GM23338 (cell line): ENCODE measurements around the gene PELI1. TPM values are rescaled to one million over a fixed set of nuclear protein-coding genes. Genes with fewer than 3 reads are reported as not detected.

Experiments
- ATAC-seq: fragments of 200-7000 bp; cut with Tn5 transposase; 3 replicates; pipeline ENCODE4 v1.9.1; 2020
- DNase-seq: peaks from one replicate; pipeline ENCODE4 v3.0.0-alpha.2; 2015; ENCODE audit warnings: low spot score
- H2AFZ ChIP-seq: fragments of 200-600 bp; sonication (generic); 2 replicates; pipeline ENCODE4 v1.8.0; 2016; ENCODE audit warnings: antibody characterized with exemption, mild to moderate bottlenecking, moderate library complexity
- H3F3A ChIP-seq: fragments of 200-600 bp; sonication (generic); replicated peaks from 2 replicates; pipeline ENCODE4 v1.8.0; 2017; ENCODE audit warnings: antibody characterized with exemption, mixed run types, low read depth
- H3K27ac ChIP-seq: fragments of 200-600 bp; sonication (generic); 2 replicates; pipeline ENCODE4 v1.6.1; 2016; ENCODE audit warnings: low read depth
- H3K27me3 ChIP-seq: fragments of 200-600 bp; sonication (generic); 2 replicates; pipeline ENCODE4 v1.8.0; 2016; ENCODE audit warnings: mild to moderate bottlenecking, mixed run types, moderate library complexity; ENCODE audit not compliant: insufficient read depth
- H3K36me3 ChIP-seq: fragments of 200-600 bp; sonication (generic); 2 replicates; pipeline ENCODE4 v1.8.0; 2016; ENCODE audit warnings: mild to moderate bottlenecking; ENCODE audit not compliant: insufficient read depth
- H3K4me1 ChIP-seq: fragments of 200-600 bp; sonication (generic); 2 replicates; pipeline ENCODE4 v1.8.0; 2016; ENCODE audit warnings: mild to moderate bottlenecking, moderate library complexity; ENCODE audit not compliant: insufficient read depth
- H3K4me2 ChIP-seq: fragments of 200-600 bp; sonication (generic); 2 replicates; pipeline ENCODE4 v1.7.1; 2017; ENCODE audit warnings: mixed run types
- H3K4me3 ChIP-seq: fragments of 200-600 bp; sonication (generic); 2 replicates; pipeline ENCODE4 v1.6.1; 2016; ENCODE audit warnings: mixed run types
- H3K79me2 ChIP-seq: fragments of 200-600 bp; sonication (generic); replicated peaks from 2 replicates; pipeline ENCODE4 v1.8.0; 2017; ENCODE audit warnings: mild to moderate bottlenecking; ENCODE audit not compliant: insufficient read depth
- H3K9me2 ChIP-seq: fragments of 200-600 bp; sonication (generic); 2 replicates; pipeline ENCODE4 v1.8.0; 2017; ENCODE audit not compliant: insufficient read depth
- H4K20me1 ChIP-seq: fragments of 200-600 bp; sonication (generic); replicated peaks from 2 replicates; pipeline ENCODE4 v1.8.0; 2017; ENCODE audit warnings: mild to moderate bottlenecking; ENCODE audit not compliant: insufficient read depth
- H3K27ac Mint-ChIP-seq: 2 replicates; pipeline ENCODE4 v1.8.0; 2020; ENCODE audit warnings: inconsistent platforms, mild to moderate bottlenecking, moderate library complexity, mixed read lengths
- H3K27me3 Mint-ChIP-seq: 3 replicates; pipeline ENCODE4 v1.8.0; 2022; ENCODE audit warnings: low read depth, mild to moderate bottlenecking, moderate library complexity, mixed read lengths, inconsistent platforms; ENCODE audit not compliant: insufficient read depth, poor library complexity
- H3K36me3 Mint-ChIP-seq: 3 replicates; pipeline ENCODE4 v1.8.0; 2021; ENCODE audit warnings: low read depth, mild to moderate bottlenecking, inconsistent platforms, moderate library complexity, mixed read lengths
- H3K4me1 Mint-ChIP-seq: 3 replicates; pipeline ENCODE4 v1.8.0; 2020; ENCODE audit warnings: mild to moderate bottlenecking, inconsistent platforms, mixed read lengths
- H3K4me3 Mint-ChIP-seq: 3 replicates; pipeline ENCODE4 v1.8.0; 2021; ENCODE audit warnings: moderate library complexity, mild to moderate bottlenecking, inconsistent platforms, mixed read lengths
- H3K9me3 Mint-ChIP-seq: 3 replicates; pipeline ENCODE4 v1.8.0; 2020; ENCODE audit warnings: moderate library complexity, mild to moderate bottlenecking, inconsistent platforms, mixed read lengths
- CREB1 ChIP-seq: fragments of 250-450 bp; sonication (Bioruptor Pico); IDR thresholded peaks from 2 replicates; pipeline ENCODE4 v1.5.0; 2020; ENCODE audit warnings: low read depth, mild to moderate bottlenecking, moderate library complexity
- CTCF ChIP-seq, 2 experiments: fragments of 200-600 bp in 1 of 2; sonication (generic) in 1 of 2; conservative IDR thresholded peaks; 2 replicates each; pipeline versions ENCODE4 v1.5.1 to v1.6.1; 2016 to 2017; ENCODE audit warnings: antibody characterized with exemption in 2 of 2, low read depth in 2 of 2, mild to moderate bottlenecking in 2 of 2, moderate library complexity in 1 of 2
- EZH2 ChIP-seq: fragments of 200-600 bp; sonication (generic); IDR thresholded peaks from one replicate; pipeline ENCODE4 v1.8.0; 2017; ENCODE audit warnings: antibody characterized with exemption, mild to moderate bottlenecking, low read depth; ENCODE audit not compliant: unreplicated experiment
- EZH2phosphoT487 ChIP-seq: fragments of 200-600 bp; sonication (generic); IDR thresholded peaks from one replicate; pipeline ENCODE4 v1.8.1; 2018; ENCODE audit warnings: antibody characterized with exemption; ENCODE audit not compliant: unreplicated experiment
- JUNB ChIP-seq: IDR thresholded peaks from one replicate; pipeline ENCODE4 v1.6.1; 2016; ENCODE audit warnings: antibody characterized with exemption; ENCODE audit not compliant: unreplicated experiment
- NANOG ChIP-seq: IDR thresholded peaks from 2 replicates; pipeline ENCODE4 v1.6.1; 2016; ENCODE audit warnings: antibody characterized with exemption, borderline replicate concordance
- POLR2AphosphoS5 ChIP-seq: IDR thresholded peaks from 2 replicates; pipeline ENCODE4 v1.6.1; 2016; ENCODE audit warnings: antibody characterized with exemption, low read depth
- REST ChIP-seq: IDR thresholded peaks from one replicate; pipeline ENCODE4 v1.6.1; 2018; ENCODE audit warnings: antibody characterized with exemption; ENCODE audit not compliant: unreplicated experiment
- STAT1 ChIP-seq: IDR thresholded peaks from one replicate; pipeline ENCODE4 v1.6.1; 2016; ENCODE audit warnings: antibody characterized with exemption; ENCODE audit not compliant: unreplicated experiment
- ZNF114 ChIP-seq: fragments of 250-450 bp; sonication (Bioruptor Pico); IDR thresholded peaks from 2 replicates; pipeline ENCODE4 v1.5.0; 2020; ENCODE audit warnings: mild to moderate bottlenecking, moderate library complexity
- ZNF331 ChIP-seq: fragments of 250-450 bp; sonication (Bioruptor Pico); IDR thresholded peaks from 2 replicates; pipeline ENCODE4 v1.5.0; 2020; ENCODE audit warnings: low read depth, mild to moderate bottlenecking, moderate library complexity
- polyA plus RNA-seq: library from polyadenylated mRNA; unstranded; fragments of >200 nt; fragmentation: Nextera tagmentation; extraction: Ambion mirVana; gene quantifications from 2 replicates; pipeline ENCODE4 v1.2.1, GENCODE V29; 2016
- total RNA-seq: library from RNA; depleted of rRNA; stranded (reverse); fragments of >200 nt; shearing (Covaris generic); gene quantifications from 2 replicates; pipeline ENCODE4 v1.2.3, GENCODE V29; 2014
- TF ChIP-seq, protein P1 (sequence below): fragments of 250-450 bp; sonication (Bioruptor Pico); IDR thresholded peaks from 2 replicates; pipeline ENCODE4 v1.5.0; 2020; ENCODE audit warnings: mild to moderate bottlenecking, moderate library complexity
- TF ChIP-seq, protein P2 (sequence below): IDR thresholded peaks from 2 replicates; pipeline ENCODE4 v1.6.1; 2016; ENCODE audit warnings: antibody characterized with exemption

Gene PELI1
- total and polyA plus RNA-seq, 2 experiments from 2014 or later: 32.4 to 61.8 TPM

- peaks cover 3% of the 10 kb centered on the region; the same call in 1 of the 3 replicates for H3K36me3 Mint-ChIP-seq
- H3K27ac Mint-ChIP-seq: peak overlapping the region; percentile 6
- H3K36me3 ChIP-seq: no peaks in the 10 kb centered on the region
- no peaks in the 10 kb centered on the region for H3K27me3 ChIP-seq
- H3F3A ChIP-seq: no peaks in the 10 kb centered on the region
- peak overlapping the region; percentile 20; the same call in 1 of the 2 replicates for H3K27ac ChIP-seq
- ATAC-seq: peak; percentile 71
- no peak for TF ChIP-seq NANOG
- TF ChIP-seq, protein P1, sequence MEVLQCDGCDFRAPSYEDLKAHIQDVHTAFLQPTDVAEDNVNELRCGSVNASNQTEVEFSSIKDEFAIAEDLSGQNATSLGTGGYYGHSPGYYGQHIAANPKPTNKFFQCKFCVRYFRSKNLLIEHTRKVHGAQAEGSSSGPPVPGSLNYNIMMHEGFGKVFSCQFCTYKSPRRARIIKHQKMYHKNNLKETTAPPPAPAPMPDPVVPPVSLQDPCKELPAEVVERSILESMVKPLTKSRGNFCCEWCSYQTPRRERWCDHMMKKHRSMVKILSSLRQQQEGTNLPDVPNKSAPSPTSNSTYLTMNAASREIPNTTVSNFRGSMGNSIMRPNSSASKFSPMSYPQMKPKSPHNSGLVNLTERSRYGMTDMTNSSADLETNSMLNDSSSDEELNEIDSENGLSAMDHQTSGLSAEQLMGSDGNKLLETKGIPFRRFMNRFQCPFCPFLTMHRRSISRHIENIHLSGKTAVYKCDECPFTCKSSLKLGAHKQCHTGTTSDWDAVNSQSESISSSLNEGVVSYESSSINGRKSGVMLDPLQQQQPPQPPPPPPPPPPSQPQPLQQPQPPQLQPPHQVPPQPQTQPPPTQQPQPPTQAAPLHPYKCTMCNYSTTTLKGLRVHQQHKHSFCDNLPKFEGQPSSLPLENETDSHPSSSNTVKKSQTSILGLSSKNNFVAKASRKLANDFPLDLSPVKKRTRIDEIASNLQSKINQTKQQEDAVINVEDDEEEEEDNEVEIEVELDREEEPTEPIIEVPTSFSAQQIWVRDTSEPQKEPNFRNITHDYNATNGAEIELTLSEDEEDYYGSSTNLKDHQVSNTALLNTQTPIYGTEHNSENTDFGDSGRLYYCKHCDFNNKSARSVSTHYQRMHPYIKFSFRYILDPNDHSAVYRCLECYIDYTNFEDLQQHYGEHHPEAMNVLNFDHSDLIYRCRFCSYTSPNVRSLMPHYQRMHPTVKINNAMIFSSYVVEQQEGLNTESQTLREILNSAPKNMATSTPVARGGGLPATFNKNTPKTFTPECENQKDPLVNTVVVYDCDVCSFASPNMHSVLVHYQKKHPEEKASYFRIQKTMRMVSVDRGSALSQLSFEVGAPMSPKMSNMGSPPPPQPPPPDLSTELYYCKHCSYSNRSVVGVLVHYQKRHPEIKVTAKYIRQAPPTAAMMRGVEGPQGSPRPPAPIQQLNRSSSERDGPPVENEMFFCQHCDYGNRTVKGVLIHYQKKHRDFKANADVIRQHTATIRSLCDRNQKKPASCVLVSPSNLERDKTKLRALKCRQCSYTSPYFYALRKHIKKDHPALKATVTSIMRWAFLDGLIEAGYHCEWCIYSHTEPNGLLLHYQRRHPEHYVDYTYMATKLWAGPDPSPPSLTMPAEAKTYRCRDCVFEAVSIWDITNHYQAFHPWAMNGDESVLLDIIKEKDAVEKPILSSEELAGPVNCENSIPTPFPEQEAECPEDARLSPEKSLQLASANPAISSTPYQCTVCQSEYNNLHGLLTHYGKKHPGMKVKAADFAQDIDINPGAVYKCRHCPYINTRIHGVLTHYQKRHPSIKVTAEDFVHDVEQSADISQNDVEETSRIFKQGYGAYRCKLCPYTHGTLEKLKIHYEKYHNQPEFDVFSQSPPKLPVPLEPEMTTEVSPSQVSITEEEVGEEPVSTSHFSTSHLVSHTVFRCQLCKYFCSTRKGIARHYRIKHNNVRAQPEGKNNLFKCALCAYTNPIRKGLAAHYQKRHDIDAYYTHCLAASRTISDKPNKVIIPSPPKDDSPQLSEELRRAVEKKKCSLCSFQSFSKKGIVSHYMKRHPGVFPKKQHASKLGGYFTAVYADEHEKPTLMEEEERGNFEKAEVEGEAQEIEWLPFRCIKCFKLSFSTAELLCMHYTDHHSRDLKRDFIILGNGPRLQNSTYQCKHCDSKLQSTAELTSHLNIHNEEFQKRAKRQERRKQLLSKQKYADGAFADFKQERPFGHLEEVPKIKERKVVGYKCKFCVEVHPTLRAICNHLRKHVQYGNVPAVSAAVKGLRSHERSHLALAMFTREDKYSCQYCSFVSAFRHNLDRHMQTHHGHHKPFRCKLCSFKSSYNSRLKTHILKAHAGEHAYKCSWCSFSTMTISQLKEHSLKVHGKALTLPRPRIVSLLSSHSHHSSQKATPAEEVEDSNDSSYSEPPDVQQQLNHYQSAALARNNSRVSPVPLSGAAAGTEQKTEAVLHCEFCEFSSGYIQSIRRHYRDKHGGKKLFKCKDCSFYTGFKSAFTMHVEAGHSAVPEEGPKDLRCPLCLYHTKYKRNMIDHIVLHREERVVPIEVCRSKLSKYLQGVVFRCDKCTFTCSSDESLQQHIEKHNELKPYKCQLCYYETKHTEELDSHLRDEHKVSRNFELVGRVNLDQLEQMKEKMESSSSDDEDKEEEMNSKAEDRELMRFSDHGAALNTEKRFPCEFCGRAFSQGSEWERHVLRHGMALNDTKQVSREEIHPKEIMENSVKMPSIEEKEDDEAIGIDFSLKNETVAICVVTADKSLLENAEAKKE (CRISPR knock-in tag): no peak
- TF ChIP-seq POLR2AphosphoS5: no peak
- no peak for TF ChIP-seq STAT1
- TF ChIP-seq JUNB: no peak
- no peak for TF ChIP-seq ZNF331
- no peak for TF ChIP-seq CTCF (conservative IDR thresholded peaks at IDR 0.05; ENCODE audit: low read depth in 2 of 2)
- TF ChIP-seq, protein P2, sequence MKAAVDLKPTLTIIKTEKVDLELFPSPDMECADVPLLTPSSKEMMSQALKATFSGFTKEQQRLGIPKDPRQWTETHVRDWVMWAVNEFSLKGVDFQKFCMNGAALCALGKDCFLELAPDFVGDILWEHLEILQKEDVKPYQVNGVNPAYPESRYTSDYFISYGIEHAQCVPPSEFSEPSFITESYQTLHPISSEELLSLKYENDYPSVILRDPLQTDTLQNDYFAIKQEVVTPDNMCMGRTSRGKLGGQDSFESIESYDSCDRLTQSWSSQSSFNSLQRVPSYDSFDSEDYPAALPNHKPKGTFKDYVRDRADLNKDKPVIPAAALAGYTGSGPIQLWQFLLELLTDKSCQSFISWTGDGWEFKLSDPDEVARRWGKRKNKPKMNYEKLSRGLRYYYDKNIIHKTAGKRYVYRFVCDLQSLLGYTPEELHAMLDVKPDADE: no peak
- TF ChIP-seq ZNF114 (CRISPR knock-in tag): no peak
- no peak for TF ChIP-seq EZH2
- no peak for TF ChIP-seq CREB1
- TF ChIP-seq REST: no peak
- TF ChIP-seq EZH2phosphoT487: no peak
- peak; percentile 24 for DNase-seq
- no peaks in the 10 kb centered on the region for H3K27me3 Mint-ChIP-seq
- H3K79me2 ChIP-seq: peaks cover 100% of the 10 kb centered on the region
- H2AFZ ChIP-seq: no peak overlapping the region
- H3K4me1 ChIP-seq: peaks cover 38% of the 10 kb centered on the region
- peak overlapping the region; percentile 17; the same call in 1 of the 2 replicates for H3K4me2 ChIP-seq
- H3K9me3 Mint-ChIP-seq: no peaks in the 10 kb centered on the region
- no peak overlapping the region for H3K4me3 ChIP-seq
- peaks cover 7% of the 10 kb centered on the region for H4K20me1 ChIP-seq
- H3K4me1 Mint-ChIP-seq: peaks cover 37% of the 10 kb centered on the region
- H3K4me3 Mint-ChIP-seq: no peak overlapping the region
- H3K9me2 ChIP-seq: no peaks in the 10 kb centered on the region
These were observed 29.9 kb downstream of the PELI1 start for GRCh38 chr2:64114063-64114911.
